ENCODE measurements around the gene PDE8A.

The PDE8A gene

GRCh38 chr15:85035980-85036379 lies 54.3 kb downstream of the PDE8A start:
- Histone ChIP-seq H3K4me1 (ENCODE audit: control insufficient read depth, insufficient read depth, low read length) (peaks cover 23% of the 10 kb centered on the region), H3K27me3 (ENCODE audit: control insufficient read depth, insufficient read depth, low read length) (no peaks in the 10 kb centered on the region), H3K36me3 (ENCODE audit: control insufficient read depth, insufficient read depth, low read length) (no peaks in the 10 kb centered on the region)

GRCh38 chr15:85036716-85037115 lies 55.1 kb downstream of the PDE8A start:
- H3K27me3 ChIP-seq (ENCODE audit: control insufficient read depth, insufficient read depth, low read length) = no peaks in the 10 kb centered on the region

More at GRCh38 chr15:85035980-85036379, 54.3 kb downstream of the PDE8A start:
- H3K9me3 ChIP-seq (ENCODE audit: control insufficient read depth, insufficient read depth, low read length) = no peaks in the 10 kb centered on the region
- H3K9ac ChIP-seq (ENCODE audit: low read depth, low read length) = no peak overlapping the region
- H3K4me3 ChIP-seq (ENCODE audit: low read depth, low read length) = no peak overlapping the region
- no peak overlapping the region for H3K27ac ChIP-seq (ENCODE audit: low read depth, low read length)

GRCh38 chr15:85037641-85038040 lies 56.0 kb downstream of the PDE8A start:
- Histone ChIP-seq H3K36me3 (ENCODE audit: control insufficient read depth, insufficient read depth, low read length) (no peaks in the 10 kb centered on the region), H3K27ac (ENCODE audit: low read depth, low read length) (no peak overlapping the region), H3K4me1 (ENCODE audit: control insufficient read depth, insufficient read depth, low read length) (peaks cover 8% of the 10 kb centered on the region; the same call in 1 of the 2 replicates), H3K4me3 (ENCODE audit: low read depth, low read length) (no peak overlapping the region), H3K9me3 (ENCODE audit: control insufficient read depth, insufficient read depth, low read length) (no peaks in the 10 kb centered on the region), H3K27me3 (ENCODE audit: control insufficient read depth, insufficient read depth, low read length) (no peaks in the 10 kb centered on the region), H3K9ac (ENCODE audit: low read depth, low read length) (no peak overlapping the region)

More at GRCh38 chr15:85036716-85037115, 55.1 kb downstream of the PDE8A start:
- H3K9ac ChIP-seq (ENCODE audit: low read depth, low read length) = no peak overlapping the region
- H3K27ac ChIP-seq (ENCODE audit: low read depth, low read length) = no peak overlapping the region
- H3K36me3 ChIP-seq (ENCODE audit: control insufficient read depth, insufficient read depth, low read length) = no peaks in the 10 kb centered on the region
- no peak overlapping the region for H3K4me3 ChIP-seq (ENCODE audit: low read depth, low read length)
- H3K9me3 ChIP-seq (ENCODE audit: control insufficient read depth, insufficient read depth, low read length) = no peaks in the 10 kb centered on the region
- H3K4me1 ChIP-seq (ENCODE audit: control insufficient read depth, insufficient read depth, low read length) = peaks cover 17% of the 10 kb centered on the region

- Histone ChIP-seq H3K36me3 (ENCODE audit: control insufficient read depth, insufficient read depth, low read length) (no peaks in the 10 kb centered on the region), H3K27me3 (ENCODE audit: control insufficient read depth, insufficient read depth, low read length) (no peaks in the 10 kb centered on the region), H3K4me3 (ENCODE audit: low read depth, low read length) (no peak overlapping the region), H3K27ac (ENCODE audit: low read depth, low read length) (no peak overlapping the region), H3K9me3 (ENCODE audit: control insufficient read depth, insufficient read depth, low read length) (no peaks in the 10 kb centered on the region), H3K4me1 (ENCODE audit: control insufficient read depth, insufficient read depth, low read length) (no peaks in the 10 kb centered on the region), H3K9ac (ENCODE audit: low read depth, low read length) (no peak overlapping the region)
These were observed 59.6 kb downstream of the PDE8A start for GRCh38 chr15:85041230-85041629.

GRCh38 chr15:85044251-85044853 lies 62.7 kb downstream of the PDE8A start:
- Histone ChIP-seq H3K36me3 (ENCODE audit: control insufficient read depth, insufficient read depth, low read length) (no peaks in the 10 kb centered on the region), H3K9ac (ENCODE audit: low read depth, low read length) (no peak overlapping the region), H3K4me1 (ENCODE audit: control insufficient read depth, insufficient read depth, low read length) (peaks cover 5% of the 10 kb centered on the region; the same call in 1 of the 2 replicates), H3K4me3 (ENCODE audit: low read depth, low read length) (no peak overlapping the region), H3K27me3 (ENCODE audit: control insufficient read depth, insufficient read depth, low read length) (no peaks in the 10 kb centered on the region), H3K27ac (ENCODE audit: low read depth, low read length) (no peak overlapping the region), H3K9me3 (ENCODE audit: control insufficient read depth, insufficient read depth, low read length) (no peaks in the 10 kb centered on the region)

GRCh38 chr15:85044894-85045293 lies 63.2 kb downstream of the PDE8A start:
- Histone ChIP-seq H3K27me3 (ENCODE audit: control insufficient read depth, insufficient read depth, low read length) (no peaks in the 10 kb centered on the region), H3K4me3 (ENCODE audit: low read depth, low read length) (no peak overlapping the region), H3K36me3 (ENCODE audit: control insufficient read depth, insufficient read depth, low read length) (no peaks in the 10 kb centered on the region), H3K9ac (ENCODE audit: low read depth, low read length) (no peak overlapping the region), H3K4me1 (ENCODE audit: control insufficient read depth, insufficient read depth, low read length) (peaks cover 5% of the 10 kb centered on the region; the same call in 1 of the 2 replicates), H3K27ac (ENCODE audit: low read depth, low read length) (no peak overlapping the region), H3K9me3 (ENCODE audit: control insufficient read depth, insufficient read depth, low read length) (no peaks in the 10 kb centered on the region)

- H3K4me1 ChIP-seq (ENCODE audit: control insufficient read depth, insufficient read depth, low read length) = peaks cover 5% of the 10 kb centered on the region; the same call in 1 of the 2 replicates
- no peaks in the 10 kb centered on the region for H3K36me3 ChIP-seq (ENCODE audit: control insufficient read depth, insufficient read depth, low read length)
- no peak overlapping the region for H3K27ac ChIP-seq (ENCODE audit: low read depth, low read length)
These were observed 64.0 kb downstream of the PDE8A start for GRCh38 chr15:85045615-85046014.

GRCh38 chr15:85047271-85047948 lies 65.8 kb downstream of the PDE8A start:
- Histone ChIP-seq H3K27me3 (ENCODE audit: control insufficient read depth, insufficient read depth, low read length) (no peaks in the 10 kb centered on the region), H3K9me3 (ENCODE audit: control insufficient read depth, insufficient read depth, low read length) (no peaks in the 10 kb centered on the region), H3K36me3 (ENCODE audit: control insufficient read depth, insufficient read depth, low read length) (no peaks in the 10 kb centered on the region), H3K27ac (ENCODE audit: low read depth, low read length) (no peak overlapping the region), H3K4me3 (ENCODE audit: low read depth, low read length) (no peak overlapping the region), H3K9ac (ENCODE audit: low read depth, low read length) (no peak overlapping the region), H3K4me1 (ENCODE audit: control insufficient read depth, insufficient read depth, low read length) (peaks cover 5% of the 10 kb centered on the region; the same call in 1 of the 2 replicates)

More at GRCh38 chr15:85045615-85046014, 64.0 kb downstream of the PDE8A start:
- Histone ChIP-seq H3K9me3 (ENCODE audit: control insufficient read depth, insufficient read depth, low read length) (no peaks in the 10 kb centered on the region), H3K27me3 (ENCODE audit: control insufficient read depth, insufficient read depth, low read length) (no peaks in the 10 kb centered on the region), H3K4me3 (ENCODE audit: low read depth, low read length) (no peak overlapping the region), H3K9ac (ENCODE audit: low read depth, low read length) (no peak overlapping the region)

GRCh38 chr15:85048430-85048829 lies 66.8 kb downstream of the PDE8A start:
- no peaks in the 10 kb centered on the region for H3K36me3 ChIP-seq (ENCODE audit: control insufficient read depth, insufficient read depth, low read length)
- no peak overlapping the region for H3K9ac ChIP-seq (ENCODE audit: low read depth, low read length)
- H3K27me3 ChIP-seq (ENCODE audit: control insufficient read depth, insufficient read depth, low read length) = no peaks in the 10 kb centered on the region
- peaks cover 5% of the 10 kb centered on the region; the same call in 1 of the 2 replicates for H3K4me1 ChIP-seq (ENCODE audit: control insufficient read depth, insufficient read depth, low read length)
- no peak overlapping the region for H3K27ac ChIP-seq (ENCODE audit: low read depth, low read length)
- H3K9me3 ChIP-seq (ENCODE audit: control insufficient read depth, insufficient read depth, low read length) = no peaks in the 10 kb centered on the region
- H3K4me3 ChIP-seq (ENCODE audit: low read depth, low read length) = no peak overlapping the region

- Histone ChIP-seq H3K4me3 (ENCODE audit: low read depth, low read length) (no peak overlapping the region), H3K4me1 (ENCODE audit: control insufficient read depth, insufficient read depth, low read length) (peaks cover 5% of the 10 kb centered on the region; the same call in 1 of the 2 replicates), H3K9me3 (ENCODE audit: control insufficient read depth, insufficient read depth, low read length) (no peaks in the 10 kb centered on the region), H3K36me3 (ENCODE audit: control insufficient read depth, insufficient read depth, low read length) (no peaks in the 10 kb centered on the region), H3K27ac (ENCODE audit: low read depth, low read length) (no peak overlapping the region), H3K27me3 (ENCODE audit: control insufficient read depth, insufficient read depth, low read length) (no peaks in the 10 kb centered on the region), H3K9ac (ENCODE audit: low read depth, low read length) (no peak overlapping the region)
These were observed 68.1 kb downstream of the PDE8A start for GRCh38 chr15:85049805-85050204.

GRCh38 chr15:85059734-85060133 lies 78.1 kb downstream of the PDE8A start:
- H3K27ac ChIP-seq (ENCODE audit: low read depth, low read length) = no peak overlapping the region

More at GRCh38 chr15:85059734-85060133, 78.1 kb downstream of the PDE8A start:
- H3K9ac ChIP-seq (ENCODE audit: low read depth, low read length) = no peak overlapping the region
- H3K4me3 ChIP-seq (ENCODE audit: low read depth, low read length) = no peak overlapping the region
- no peaks in the 10 kb centered on the region for H3K36me3 ChIP-seq (ENCODE audit: control insufficient read depth, insufficient read depth, low read length)
- peaks cover 2% of the 10 kb centered on the region for H3K9me3 ChIP-seq (ENCODE audit: control insufficient read depth, insufficient read depth, low read length)
- H3K27me3 ChIP-seq (ENCODE audit: control insufficient read depth, insufficient read depth, low read length) = no peaks in the 10 kb centered on the region
- no peaks in the 10 kb centered on the region for H3K4me1 ChIP-seq (ENCODE audit: control insufficient read depth, insufficient read depth, low read length)

Measured in HUES48 (cell line).